Uterus (tissue), 4 donors: ENCODE measurements around the gene DOK6. TPM values are rescaled to one million over a fixed set of nuclear protein-coding genes. Genes with fewer than 3 reads are reported as not detected.

Source experiments
- DNase-seq, 2 donors: peaks; one replicate each; pipeline ENCODE4 v3.0.0-alpha.2; 2019 to 2020
- H3K27ac ChIP-seq, 2 donors: fragments of 200-600 bp; sonication (generic); 1 replicate in 1 of 2; 2 replicates in 1 of 2; pipeline ENCODE4 v1.5.1; 2016 to 2018
- H3K27me3 ChIP-seq, 2 donors: fragments of 200-600 bp; sonication (generic); one replicate each; pipeline ENCODE4 v1.5.1; 2018 to 2019; ENCODE audit warnings: control low read depth in 1 of 2
- H3K36me3 ChIP-seq, 2 donors: fragments of 200-600 bp; sonication (generic); one replicate each; pipeline ENCODE4 v1.5.1; 2019; ENCODE audit warnings: control low read depth in 1 of 2
- H3K4me1 ChIP-seq, 2 donors: fragments of 200-600 bp; sonication (generic); one replicate each; pipeline ENCODE4 v1.5.1; 2018 to 2019; ENCODE audit warnings: control low read depth in 1 of 2
- H3K4me3 ChIP-seq, 2 donors: fragments of 200-600 bp; sonication (generic); 1 replicate in 1 of 2; 2 replicates in 1 of 2; pipeline ENCODE4 v1.5.1; 2018 to 2019; ENCODE audit warnings: mild to moderate bottlenecking in 1 of 2
- H3K9me3 ChIP-seq, 2 donors: fragments of 200-600 bp; sonication (generic); one replicate each; pipeline ENCODE4 v1.5.1; 2019; ENCODE audit warnings: control low read depth in 1 of 2
- CTCF ChIP-seq, 4 experiments: fragments of 200-600 bp in 2 of 4; fragments of 450-650 bp in 2 of 4; sonication (generic) in 2 of 4; IDR thresholded peaks; one replicate each; pipeline ENCODE4 v1.5.1; 2016 to 2019; ENCODE audit warnings: antibody characterized with exemption in 4 of 4, mild to moderate bottlenecking in 2 of 4, moderate library complexity in 1 of 4
- POLR2A ChIP-seq, 2 donors: fragments of 450-650 bp; IDR thresholded peaks; one replicate each; pipeline ENCODE4 v1.6.1; 2016; ENCODE audit warnings: antibody characterized with exemption in 2 of 2, mild to moderate bottlenecking in 1 of 2, moderate library complexity in 1 of 2
- intact Hi-C: fragments of 100-400 bp; cut with DNase I; formaldehyde crosslinking; loops from one replicate; pipeline ENCODE4 v1.15.1; 2023; ENCODE audit warnings: low total_unique reads
- total RNA-seq, 4 donors: library from RNA; depleted of rRNA in 3 of 4; stranded (reverse); fragments of >200 nt in 3 of 4; gene quantifications; one replicate each; pipeline versions ENCODE4 v1.1.0 to v1.2.4, GENCODE V29; 2014 to 2023
- donor health status: DM: yes; HTN: yes; CAD: no.

The DOK6 gene
- total RNA-seq, 4 donors from 2014 or later: 0.26 to 9.5 (median 1.4) TPM

GRCh38 chr18:69387186-69387585 is 13.5 kb upstream of the DOK6 start:
- intact Hi-C loops: no loop called here
- no peak for TF ChIP-seq CTCF (IDR thresholded peaks at IDR 0.05)
- no peak for TF ChIP-seq POLR2A (IDR thresholded peaks at IDR 0.05)
- Histone ChIP-seq H3K4me1 (no peaks in the 10 kb centered on the region), H3K4me3 (no peak overlapping the region), H3K9me3 (no peaks in the 10 kb centered on the region), H3K36me3 (no peaks in the 10 kb centered on the region), H3K27me3 (no peaks in the 10 kb centered on the region), H3K27ac (no peak overlapping the region)
- DNase-seq: no peak

- H3K27ac ChIP-seq: no peak overlapping the region
- DNase-seq: no peak
- no peaks in the 10 kb centered on the region for H3K4me1 ChIP-seq
- TF ChIP-seq CTCF (IDR thresholded peaks at IDR 0.05): no peak
- no peak for TF ChIP-seq POLR2A (IDR thresholded peaks at IDR 0.05)
- no peaks in the 10 kb centered on the region for H3K9me3 ChIP-seq
- H3K36me3 ChIP-seq: no peaks in the 10 kb centered on the region
- intact Hi-C loops: no loop called here
- H3K4me3 ChIP-seq: no peak overlapping the region
- H3K27me3 ChIP-seq: no peaks in the 10 kb centered on the region
Measured at GRCh38 chr18:69388222-69388621, 12.5 kb upstream of the DOK6 start.

GRCh38 chr18:69397096-69397495 is 3.6 kb upstream of the DOK6 start:
- Histone ChIP-seq H3K9me3 (no peaks in the 10 kb centered on the region), H3K4me1 (peaks cover 0 to 6% of the 10 kb centered on the region in 2 donors), H3K27me3 (no peaks in the 10 kb centered on the region), H3K27ac (no peak overlapping the region), H3K4me3 (no peak overlapping the region), H3K36me3 (no peaks in the 10 kb centered on the region)
- intact Hi-C loops: no loop called here
- DNase-seq: no peak
- TF ChIP-seq CTCF (IDR thresholded peaks at IDR 0.05) (no peak), POLR2A (IDR thresholded peaks at IDR 0.05) (no peak)

GRCh38 chr18:69399253-69399652 is 1.4 kb upstream of the DOK6 start:
- Histone ChIP-seq H3K27me3 (no peaks in the 10 kb centered on the region), H3K9me3 (no peaks in the 10 kb centered on the region), H3K36me3 (no peaks in the 10 kb centered on the region), H3K4me1 (peaks cover 0 to 8% of the 10 kb centered on the region in 2 donors), H3K4me3 (no peak overlapping the region), H3K27ac (no peak overlapping the region)
- intact Hi-C loops: no loop called here
- no peak for TF ChIP-seq CTCF (IDR thresholded peaks at IDR 0.05)
- no peak for TF ChIP-seq POLR2A (IDR thresholded peaks at IDR 0.05)
- no peak for DNase-seq

- Histone ChIP-seq H3K9me3 (no peaks in the 10 kb centered on the region), H3K4me1 (peaks cover 0 to 8% of the 10 kb centered on the region in 2 donors), H3K4me3 (peak overlapping the region; percentile 31 to 40), H3K27ac (peak overlapping the region; percentile 36 to 73), H3K27me3 (no peaks in the 10 kb centered on the region), H3K36me3 (no peaks in the 10 kb centered on the region)
- TF ChIP-seq CTCF (IDR thresholded peaks at IDR 0.05) (no peak), POLR2A (IDR thresholded peaks at IDR 0.05) (no peak)
- intact Hi-C loops: no loop called here
- no peak for DNase-seq
Measured at GRCh38 chr18:69400976-69401225, 213 bp downstream of the DOK6 start.
